Adrenal gland (tissue), 5 donors: Measurements from ENCODE around the gene ACSL4.

Source experiments
- POLR2A ChIP-seq, 2 donors: fragments of 450-650 bp; IDR thresholded peaks; one replicate each; pipeline ENCODE4 v1.6.1; 2017; ENCODE audit warnings: antibody characterized with exemption in 2 of 2, mild to moderate bottlenecking in 2 of 2, moderate library complexity in 1 of 2
- TF ChIP-seq, protein P1 (sequence below), 6 experiments: fragments of 450-650 bp in 4 of 6; fragments of 200-600 bp in 2 of 6; sonication (generic) in 1 of 6; IDR thresholded peaks; 1 replicate in 5 of 6; 2 replicates in 1 of 6; pipeline versions ENCODE4 v1.5.1 to v1.8.0; 2016 to 2021; ENCODE audit warnings: antibody characterized with exemption in 6 of 6, mild to moderate bottlenecking in 2 of 6, moderate library complexity in 1 of 6
- donor health status: DM: no; HTN: no; CAD: no.

DNA sequence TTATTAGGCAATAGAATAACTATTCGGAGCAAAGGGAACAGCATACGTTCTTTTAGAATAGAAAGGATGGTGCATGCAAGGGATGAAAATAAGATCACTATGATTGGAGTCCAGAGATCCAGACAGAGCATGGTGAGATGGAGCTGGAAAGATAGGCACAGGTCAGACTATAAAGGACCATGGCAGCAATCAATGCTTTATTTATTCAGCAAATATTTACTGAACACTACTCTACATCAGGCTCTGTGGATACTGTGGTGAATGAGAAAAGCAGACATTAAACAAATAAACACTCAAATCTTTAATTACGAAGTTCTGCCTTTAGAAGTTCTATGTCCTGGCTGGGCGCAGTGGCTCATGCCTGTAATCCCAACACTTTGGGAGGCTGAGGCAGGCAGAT lies 44.7 kb upstream of the ACSL4 start:
- TF ChIP-seq, protein P1, sequence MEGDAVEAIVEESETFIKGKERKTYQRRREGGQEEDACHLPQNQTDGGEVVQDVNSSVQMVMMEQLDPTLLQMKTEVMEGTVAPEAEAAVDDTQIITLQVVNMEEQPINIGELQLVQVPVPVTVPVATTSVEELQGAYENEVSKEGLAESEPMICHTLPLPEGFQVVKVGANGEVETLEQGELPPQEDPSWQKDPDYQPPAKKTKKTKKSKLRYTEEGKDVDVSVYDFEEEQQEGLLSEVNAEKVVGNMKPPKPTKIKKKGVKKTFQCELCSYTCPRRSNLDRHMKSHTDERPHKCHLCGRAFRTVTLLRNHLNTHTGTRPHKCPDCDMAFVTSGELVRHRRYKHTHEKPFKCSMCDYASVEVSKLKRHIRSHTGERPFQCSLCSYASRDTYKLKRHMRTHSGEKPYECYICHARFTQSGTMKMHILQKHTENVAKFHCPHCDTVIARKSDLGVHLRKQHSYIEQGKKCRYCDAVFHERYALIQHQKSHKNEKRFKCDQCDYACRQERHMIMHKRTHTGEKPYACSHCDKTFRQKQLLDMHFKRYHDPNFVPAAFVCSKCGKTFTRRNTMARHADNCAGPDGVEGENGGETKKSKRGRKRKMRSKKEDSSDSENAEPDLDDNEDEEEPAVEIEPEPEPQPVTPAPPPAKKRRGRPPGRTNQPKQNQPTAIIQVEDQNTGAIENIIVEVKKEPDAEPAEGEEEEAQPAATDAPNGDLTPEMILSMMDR (IDR thresholded peaks at IDR 0.05) = no peak
- no peak for TF ChIP-seq POLR2A (IDR thresholded peaks at IDR 0.05)
